T-helper 2 cell (primary cell): ENCODE data around the gene USP28.
"Not testable (repeated sequence)": the region's sequence is repeated elsewhere in the genome, so short reads cannot be mapped to it uniquely, and the experiment has no call there.

Experiments
- DNase-seq, 5 experiments: peaks; one replicate each; pipeline versions ENCODE4 v3.0.0 to v3.0.0-alpha.2; 2012 to 2022

Gene USP28

GRCh38 chr11:113831314-113831713, 44.1 kb downstream of the USP28 start:
- DNase-seq: peak in 1 of 5 experiments; percentile 75

DNA sequence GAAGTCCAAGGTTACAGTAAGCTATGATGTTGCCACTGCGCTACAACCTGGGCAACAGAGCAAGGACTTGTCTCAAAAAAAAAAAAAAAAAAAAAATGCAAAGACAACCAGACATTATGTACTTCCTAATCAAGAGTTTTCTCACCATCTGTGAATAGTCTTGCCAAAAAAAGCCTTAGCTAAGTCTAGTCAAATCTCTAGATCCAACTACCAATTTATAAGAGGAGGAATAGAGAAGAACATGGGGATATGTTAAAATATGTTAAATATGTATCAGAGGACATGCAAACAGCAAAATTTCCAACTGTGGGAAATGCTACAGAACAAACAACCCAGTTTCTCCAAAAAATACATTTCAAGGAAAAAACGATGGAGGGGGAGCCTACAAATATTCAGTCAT, 45.6 kb downstream of the USP28 start:
- DNase-seq: no peak

- no peak for DNase-seq
These were observed 47.2 kb downstream of the USP28 start for GRCh38 chr11:113828191-113828590.

GRCh38 chr11:113827477-113827876, 47.9 kb downstream of the USP28 start:
- DNase-seq: no peak

DNA sequence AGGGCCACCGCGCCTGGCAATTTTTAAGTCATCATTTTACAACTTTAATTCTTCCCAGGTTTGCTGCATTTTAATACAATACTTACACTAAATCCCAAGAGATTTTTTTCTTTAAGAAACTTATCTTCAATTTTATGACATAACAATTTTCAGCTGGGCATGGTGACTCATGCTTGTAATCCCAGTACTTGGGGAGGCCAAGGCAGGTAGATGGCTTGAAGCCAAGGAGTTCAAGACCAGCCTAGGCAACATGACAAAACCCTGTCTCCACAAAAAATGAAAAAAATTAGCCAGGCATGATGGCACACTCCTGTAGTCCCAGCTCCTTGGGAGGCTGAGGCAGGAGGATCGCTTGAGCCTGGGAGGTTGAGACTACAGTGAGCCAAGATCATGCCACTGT, 56.9 kb downstream of the USP28 start:
- no peak for DNase-seq

- DNase-seq: no peak
These were observed 57.7 kb downstream of the USP28 start for GRCh38 chr11:113817626-113818025.

DNA sequence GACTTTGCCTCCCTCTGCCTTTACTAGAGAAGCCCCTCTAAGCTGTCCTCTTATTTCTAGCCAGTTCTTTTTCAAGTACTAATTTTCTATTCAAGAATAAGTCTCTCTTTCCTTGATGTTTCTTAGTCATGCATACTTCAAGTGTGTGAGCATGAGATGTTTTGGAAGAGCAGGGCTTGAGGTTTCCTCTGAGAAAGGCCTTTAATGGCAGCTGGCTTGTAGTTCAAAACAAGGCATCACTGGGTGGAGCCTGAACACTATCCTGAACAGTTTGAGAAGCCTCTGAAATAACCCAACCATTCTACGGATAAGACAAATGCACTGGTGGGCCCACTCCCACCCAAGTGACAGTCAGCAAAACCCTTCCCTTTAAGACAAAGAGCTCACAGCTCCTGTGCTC, 58.2 kb downstream of the USP28 start:
- no peak for DNase-seq

GRCh38 chr11:113814181-113814580, 61.2 kb downstream of the USP28 start:
- no peak for DNase-seq

DNA sequence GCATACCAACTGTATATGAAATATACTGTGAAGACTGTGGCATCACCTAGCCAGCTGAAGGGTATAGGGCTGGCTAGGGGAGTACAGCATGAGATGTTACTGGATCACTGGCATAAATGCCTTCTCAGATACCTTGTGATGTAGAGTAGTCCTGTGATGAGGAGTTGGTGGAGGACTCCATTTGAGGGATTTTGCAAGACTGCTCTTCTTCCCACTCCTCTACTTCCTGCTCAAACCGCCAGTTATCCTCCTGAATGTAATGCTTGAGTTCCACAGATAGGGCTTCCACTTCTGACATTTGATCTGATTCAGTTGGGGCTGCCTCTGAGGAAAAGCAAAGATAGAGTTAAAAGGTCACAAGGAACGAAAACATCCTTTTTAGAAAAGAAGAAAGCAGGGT, 66.4 kb downstream of the USP28 start:
- DNase-seq: no peak

DNA sequence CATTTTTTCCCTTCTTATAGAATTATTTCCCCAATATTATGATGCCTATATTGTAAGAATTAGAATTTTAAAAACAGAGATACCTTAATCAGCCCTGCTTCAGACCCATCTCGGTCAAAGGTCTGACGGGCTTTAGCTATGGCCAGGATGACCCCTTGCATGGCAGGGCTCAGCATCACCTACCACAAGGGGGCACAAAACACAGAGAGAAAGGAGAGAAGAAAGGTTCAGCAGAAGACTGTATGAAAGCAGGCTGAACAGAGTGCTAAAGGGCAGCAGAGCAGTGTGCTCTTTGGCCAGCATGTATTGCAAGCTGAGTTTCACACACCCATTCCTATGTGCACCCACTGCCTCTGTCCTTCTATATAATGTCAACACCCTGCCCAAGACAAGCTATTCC, 69.0 kb downstream of the USP28 start:
- DNase-seq: peak in 1 of 5 experiments; percentile 19

GRCh38 chr11:113805640-113806039, 69.7 kb downstream of the USP28 start:
- no peak for DNase-seq

DNA sequence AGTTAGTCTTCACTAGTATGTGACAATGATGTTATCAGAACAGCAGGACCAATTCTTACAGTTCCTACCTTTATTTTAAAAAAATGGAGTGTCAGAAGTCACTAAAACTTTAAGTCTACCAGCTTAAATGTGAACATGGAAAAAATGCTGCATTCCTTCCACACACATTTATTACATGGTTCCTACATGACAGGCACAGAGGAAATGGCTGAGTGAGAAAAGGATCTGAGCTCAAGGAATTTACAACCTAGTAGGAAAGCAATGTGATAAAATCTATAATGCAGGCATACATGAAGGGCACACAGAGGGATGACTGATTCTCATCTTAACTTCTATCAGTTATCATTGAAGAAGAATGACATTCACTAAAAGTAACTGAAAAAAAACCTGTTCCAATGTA, 72.8 kb downstream of the USP28 start:
- DNase-seq: no peak

GRCh38 chr11:113796663-113797259, 78.6 kb downstream of the USP28 start:
- peak in 1 of 5 experiments; percentile 41 for DNase-seq

GRCh38 chr11:113789675-113790320, 85.6 kb downstream of the USP28 start:
- DNase-seq: no peak

DNA sequence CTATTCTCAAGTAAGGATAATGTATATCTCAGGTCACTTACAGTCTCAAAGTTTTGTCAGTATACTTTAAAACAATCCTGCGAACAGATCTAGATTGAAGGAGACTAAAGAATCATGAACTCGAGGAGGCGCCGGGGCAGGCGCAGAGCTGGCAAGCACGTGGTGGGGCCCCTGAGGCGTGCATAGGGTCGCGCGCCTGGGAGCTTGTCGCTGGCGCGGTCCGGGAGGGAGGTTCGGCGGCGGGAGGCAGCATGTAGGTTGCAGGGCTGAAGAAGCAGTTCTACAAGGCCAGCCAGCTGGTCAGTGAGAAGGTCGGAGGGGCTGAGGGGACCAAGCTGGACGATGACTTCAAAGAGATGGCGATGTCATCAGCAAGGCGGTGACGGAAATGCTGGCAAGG, 86.4 kb downstream of the USP28 start:
- not testable (repeated sequence) for DNase-seq

- DNase-seq: no peak
These were observed 93.2 kb downstream of the USP28 start for GRCh38 chr11:113782134-113782533.

DNA sequence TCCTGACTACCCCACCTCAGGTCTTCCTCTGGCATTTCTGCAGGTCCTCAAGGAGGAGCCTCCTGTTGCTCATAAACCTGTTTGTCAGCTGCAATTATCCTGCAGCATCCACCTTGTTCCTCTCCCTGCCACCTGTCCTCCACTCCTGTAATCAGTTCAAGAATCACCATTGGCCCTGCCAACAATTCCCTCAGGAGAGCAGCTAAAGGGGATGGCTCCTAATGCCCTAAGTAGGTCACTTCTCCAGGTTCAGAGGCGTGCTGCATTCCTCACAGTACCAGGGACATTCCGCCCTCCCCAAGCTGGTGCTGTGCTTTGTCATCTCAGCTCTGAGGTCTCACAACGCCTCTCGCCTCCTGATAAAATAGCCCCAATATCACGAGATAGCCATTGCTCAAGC, 93.7 kb downstream of the USP28 start:
- DNase-seq: no peak

GRCh38 chr11:113779496-113779895, 95.9 kb downstream of the USP28 start, which contains the start of gene CLDN25:
TSS of gene CLDN25 (plus strand) at chr11:113779796. CDS start at chr11:113779796, 0 bp downstream.
- no peak for DNase-seq

GRCh38 chr11:113778111-113778910, 97.1 kb downstream of the USP28 start:
- DNase-seq: no peak

DNA sequence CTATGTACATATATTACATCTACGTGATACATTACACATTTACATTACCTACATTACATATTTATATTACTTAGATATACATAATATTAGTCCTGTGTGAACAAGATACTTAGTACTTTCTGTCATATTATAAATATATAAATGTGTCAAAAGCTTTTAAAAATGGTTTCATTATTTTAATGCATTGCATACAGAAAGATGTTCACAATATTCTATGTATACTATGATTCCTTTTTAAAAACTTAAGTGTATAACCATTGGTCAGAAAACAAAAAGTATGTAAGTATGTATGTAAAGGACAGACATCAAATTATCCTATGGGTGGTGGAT, 101.2 kb downstream of the USP28 start:
- DNase-seq: no peak

- peak; percentile 85 to 97 (median 89) for DNase-seq
These were observed 101.8 kb downstream of the USP28 start, which contains the start of gene ZW10 for GRCh38 chr11:113773416-113774173. TSS of gene ZW10 (minus strand) at chr11:113773692. CDS start at chr11:113773666, 26 bp downstream.

DNA sequence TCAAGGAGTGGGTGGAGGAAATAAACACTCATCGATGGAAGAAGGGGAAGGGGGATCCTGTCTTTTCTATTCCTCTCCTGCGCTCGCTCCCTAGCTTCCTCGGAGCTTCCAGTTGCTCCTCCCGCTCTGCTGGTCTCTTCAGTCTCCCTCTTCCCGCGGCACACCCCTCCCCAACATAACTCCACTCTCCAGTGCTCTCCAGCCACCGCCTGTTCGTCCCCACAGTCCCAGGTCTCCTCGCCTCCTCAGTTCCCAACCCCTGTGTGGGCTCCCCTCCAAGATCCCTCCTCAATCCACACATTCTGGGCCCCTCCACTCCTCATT, 102.3 kb downstream of the USP28 start:
- no peak for DNase-seq

DNA sequence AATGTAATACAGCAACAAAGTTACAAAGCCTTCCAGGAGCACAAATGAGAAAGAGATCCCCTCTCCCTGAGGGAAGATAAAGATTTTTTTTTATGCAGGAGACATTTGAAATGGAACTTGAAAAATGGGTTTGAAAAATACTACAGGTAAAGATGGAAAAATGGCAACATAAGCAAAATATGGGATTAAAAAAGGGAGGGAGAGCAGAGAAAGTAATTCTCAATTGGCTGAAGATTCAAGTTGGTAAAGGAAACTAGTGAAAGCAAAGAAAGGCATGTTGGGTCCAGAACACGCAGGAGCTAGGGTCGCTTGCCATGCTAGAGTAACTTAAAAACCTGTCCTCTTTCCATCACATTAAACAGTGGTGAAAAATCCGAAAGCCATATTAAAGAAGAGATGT, 103.4 kb downstream of the USP28 start:
- DNase-seq: no peak
